HUDEP-2 (cell line): ENCODE measurements around the gene TMEM154.

Source experiments
- DNase-seq, 76 experiments: peaks; one replicate each; lab custom pipeline; 2025; ENCODE audit not compliant: unreplicated experiment in 76 of 76; lab: John Stamatoyannopoulos, UW

The TMEM154 gene

GRCh38 chr4:152572417-152573086, 107.2 kb downstream of the TMEM154 start:
- DNase-seq, result no peak

GRCh38 chr4:152571770-152572169, 108.0 kb downstream of the TMEM154 start:
- DNase-seq, result no peak

DNA sequence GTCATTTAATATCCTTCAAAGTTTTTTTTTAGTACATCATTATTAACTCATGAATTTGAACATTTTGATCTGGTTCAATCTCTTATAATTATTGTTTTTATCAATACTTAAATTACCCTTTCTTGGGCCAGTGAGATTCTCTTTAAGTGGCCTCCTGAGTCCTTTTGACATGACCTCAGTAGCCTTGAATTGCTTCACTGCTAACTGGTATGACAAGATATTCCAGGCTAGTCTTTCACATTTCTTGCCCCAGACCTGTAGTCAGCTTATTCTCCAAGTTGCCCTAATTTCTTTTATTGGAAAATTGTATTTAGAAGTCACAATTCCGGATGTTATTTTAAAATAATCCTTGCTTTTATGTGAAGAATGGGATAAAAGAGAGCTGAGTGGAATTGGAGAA, 108.5 kb downstream of the TMEM154 start:
- no peak for DNase-seq
